Measurements from ENCODE around the gene CYP11A1. TPM values are rescaled to one million over a fixed set of nuclear protein-coding genes. Genes with fewer than 3 reads are reported as not detected.

The CYP11A1 gene
- total and polyA plus RNA-seq, 3 experiments from 2014 or later, result not detected

DNA sequence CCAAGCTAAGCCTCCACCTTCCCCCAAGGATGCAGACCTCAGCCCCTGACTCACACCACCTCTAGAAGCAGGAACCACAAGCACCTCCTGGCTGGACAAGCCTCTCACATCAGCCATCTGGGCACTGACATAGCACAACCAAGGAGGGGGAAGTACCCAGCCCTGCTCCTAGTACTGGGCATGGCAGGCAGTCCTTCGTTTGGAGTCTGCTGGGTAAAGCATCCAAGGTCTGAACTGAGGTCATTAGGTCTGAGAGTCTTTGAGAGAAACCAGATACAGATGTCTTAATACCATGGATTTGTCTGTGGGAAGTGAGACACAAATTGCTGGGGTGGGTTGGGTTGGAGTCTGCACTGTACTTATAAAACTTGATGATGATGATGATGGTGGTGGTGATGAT lies 69.6 kb downstream of the CYP11A1 start:
- POLR2A ChIA-PET, result interaction anchor here (0.6 kb wide), 1 partner anchor 22 kb away, joined by 3 read pairs; no protein-coding TSS in a partner anchor
- CTCF ChIA-PET, result interaction anchor here (0.7 to 1.0 kb wide), 2 partner anchors 9 to 11 kb away, joined by 3 read pairs; no protein-coding TSS in a partner anchor
- Mint-ChIP-seq H3K4me3 (no peak overlapping the region), H3K27ac (no peak overlapping the region), H3K36me3 (no peaks in the 10 kb centered on the region), H3K4me1 (no peaks in the 10 kb centered on the region), H3K9me3 (peaks cover 0 to 4% (median 0%) of the 10 kb centered on the region in 5 donors), H3K27me3 (peaks cover 27 to 54% of the 10 kb centered on the region in 2 donors)
- Histone ChIP-seq H3K9me3 (ENCODE audit: low read length) (no peaks in the 10 kb centered on the region), H3K4me3 (ENCODE audit: low read length) (no peak overlapping the region), H3K27ac (ENCODE audit: low read depth, low read length) (no peak overlapping the region), H3K36me3 (ENCODE audit: insufficient read depth, low read length) (no peaks in the 10 kb centered on the region), H3K27me3 (ENCODE audit: insufficient read depth, low read length, poor library complexity, severe bottlenecking) (peaks cover 7% of the 10 kb centered on the region), H3K4me1 (ENCODE audit: insufficient read depth, low read length) (no peaks in the 10 kb centered on the region)
- no peak for DNase-seq

GRCh38 chr15:74295800-74296199 lies 71.6 kb downstream of the CYP11A1 start:
- no peaks in the 10 kb centered on the region for H3K36me3 ChIP-seq (ENCODE audit: insufficient read depth, low read length)
- H3K4me3 ChIP-seq (ENCODE audit: low read length), result no peak overlapping the region
- no peak for DNase-seq
- H3K27me3 ChIP-seq (ENCODE audit: insufficient read depth, low read length, poor library complexity, severe bottlenecking), result no peaks in the 10 kb centered on the region
- POLR2A ChIA-PET, result no interaction called here
- no peaks in the 10 kb centered on the region for H3K9me3 ChIP-seq (ENCODE audit: low read length)
- no peaks in the 10 kb centered on the region for H3K4me1 Mint-ChIP-seq
- peaks cover 0 to 8% (median 0%) of the 10 kb centered on the region in 5 donors for H3K9me3 Mint-ChIP-seq
- CTCF ChIA-PET, result no interaction called here
- no peak overlapping the region for H3K27ac ChIP-seq (ENCODE audit: low read depth, low read length)
- no peaks in the 10 kb centered on the region for H3K4me1 ChIP-seq (ENCODE audit: insufficient read depth, low read length)
- H3K27me3 Mint-ChIP-seq, result peaks cover 23 to 51% of the 10 kb centered on the region in 2 donors
- no peak overlapping the region for H3K4me3 Mint-ChIP-seq
- H3K27ac Mint-ChIP-seq, result no peak overlapping the region
- no peaks in the 10 kb centered on the region for H3K36me3 Mint-ChIP-seq

GRCh38 chr15:74294010-74294409 lies 73.4 kb downstream of the CYP11A1 start:
- Mint-ChIP-seq H3K4me3 (no peak overlapping the region), H3K9me3 (peaks cover 0 to 8% (median 0%) of the 10 kb centered on the region in 5 donors), H3K36me3 (no peaks in the 10 kb centered on the region), H3K4me1 (no peaks in the 10 kb centered on the region), H3K27ac (no peak overlapping the region), H3K27me3 (peaks cover 24 to 53% of the 10 kb centered on the region in 2 donors)
- H3K9me3 ChIP-seq (ENCODE audit: low read length), result no peaks in the 10 kb centered on the region
- POLR2A ChIA-PET, result no interaction called here
- no peak overlapping the region for H3K4me3 ChIP-seq (ENCODE audit: low read length)
- H3K4me1 ChIP-seq (ENCODE audit: insufficient read depth, low read length), result no peaks in the 10 kb centered on the region
- no peaks in the 10 kb centered on the region for H3K36me3 ChIP-seq (ENCODE audit: insufficient read depth, low read length)
- no peak overlapping the region for H3K27ac ChIP-seq (ENCODE audit: low read depth, low read length)
- DNase-seq, result no peak
- CTCF ChIA-PET, result no interaction called here
- H3K27me3 ChIP-seq (ENCODE audit: insufficient read depth, low read length, poor library complexity, severe bottlenecking), result no peaks in the 10 kb centered on the region

DNA sequence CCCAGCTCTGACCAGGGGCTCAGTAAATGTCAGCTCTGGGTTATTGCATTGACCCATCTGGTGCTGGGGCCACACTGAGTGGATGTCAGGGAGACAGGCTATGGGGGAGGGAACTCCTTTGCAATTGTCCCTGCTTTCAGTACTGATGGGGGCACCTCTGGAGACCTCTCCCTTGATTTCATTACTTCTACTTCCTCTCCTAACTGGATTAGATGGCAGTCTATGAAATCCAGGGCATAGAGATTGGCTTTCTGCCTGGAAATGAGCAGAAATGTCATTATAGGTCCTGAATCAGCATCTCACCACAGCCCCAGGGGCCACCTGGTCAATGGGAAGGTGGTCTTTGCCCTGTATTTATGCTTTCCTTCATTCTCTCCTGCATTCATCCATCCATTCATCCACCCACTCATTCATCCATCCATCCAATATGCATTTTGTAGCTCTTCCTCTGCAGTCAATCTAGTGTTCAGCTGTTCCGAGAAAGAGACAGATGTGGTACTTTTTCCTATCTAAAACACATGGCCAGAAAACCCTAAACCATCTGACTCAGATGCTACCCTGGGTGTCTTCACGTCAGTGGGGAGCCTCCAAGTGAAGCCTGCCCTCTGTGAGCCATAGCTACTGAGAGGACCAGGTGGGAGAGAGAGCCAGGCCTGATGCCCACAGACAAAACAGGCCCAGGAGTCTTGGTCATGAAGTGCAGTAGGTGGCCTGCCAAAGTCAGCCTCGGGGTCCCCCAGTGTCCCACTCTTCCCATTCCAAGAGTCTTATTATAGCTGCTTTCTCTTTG lies 74.2 kb downstream of the CYP11A1 start:
- ChIA-PET CTCF (no interaction called here), POLR2A (no interaction called here)
- Histone ChIP-seq H3K9me3 (ENCODE audit: low read length) (no peaks in the 10 kb centered on the region), H3K27me3 (ENCODE audit: insufficient read depth, low read length, poor library complexity, severe bottlenecking) (no peaks in the 10 kb centered on the region), H3K36me3 (ENCODE audit: insufficient read depth, low read length) (no peaks in the 10 kb centered on the region), H3K4me1 (ENCODE audit: insufficient read depth, low read length) (no peaks in the 10 kb centered on the region), H3K4me3 (ENCODE audit: low read length) (no peak overlapping the region), H3K27ac (ENCODE audit: low read depth, low read length) (no peak overlapping the region)
- H3K27me3 Mint-ChIP-seq, result peaks cover 23 to 59% of the 10 kb centered on the region in 2 donors
- no peaks in the 10 kb centered on the region for H3K36me3 Mint-ChIP-seq
- H3K4me3 Mint-ChIP-seq, result no peak overlapping the region
- peaks cover 0 to 8% (median 0%) of the 10 kb centered on the region in 5 donors for H3K9me3 Mint-ChIP-seq
- H3K4me1 Mint-ChIP-seq, result no peaks in the 10 kb centered on the region
- no peak overlapping the region for H3K27ac Mint-ChIP-seq
- no peak for DNase-seq

GRCh38 chr15:74291101-74292071 lies 76.1 kb downstream of the CYP11A1 start:
- Histone ChIP-seq H3K36me3 (ENCODE audit: insufficient read depth, low read length) (no peaks in the 10 kb centered on the region), H3K27me3 (ENCODE audit: insufficient read depth, low read length, poor library complexity, severe bottlenecking) (no peaks in the 10 kb centered on the region), H3K4me3 (ENCODE audit: low read length) (no peak overlapping the region), H3K4me1 (ENCODE audit: insufficient read depth, low read length) (no peaks in the 10 kb centered on the region), H3K9me3 (ENCODE audit: low read length) (no peaks in the 10 kb centered on the region), H3K27ac (ENCODE audit: low read depth, low read length) (no peak overlapping the region)
- Mint-ChIP-seq H3K27ac (no peak overlapping the region), H3K9me3 (peaks cover 0 to 8% (median 0%) of the 10 kb centered on the region in 5 donors), H3K4me1 (no peaks in the 10 kb centered on the region), H3K4me3 (no peak overlapping the region), H3K36me3 (no peaks in the 10 kb centered on the region), H3K27me3 (peaks cover 24 to 67% of the 10 kb centered on the region in 2 donors)
- CTCF ChIA-PET, result no interaction called here
- peak; percentile 24 to 71 (median 55) for DNase-seq
- POLR2A ChIA-PET, result no interaction called here

DNA sequence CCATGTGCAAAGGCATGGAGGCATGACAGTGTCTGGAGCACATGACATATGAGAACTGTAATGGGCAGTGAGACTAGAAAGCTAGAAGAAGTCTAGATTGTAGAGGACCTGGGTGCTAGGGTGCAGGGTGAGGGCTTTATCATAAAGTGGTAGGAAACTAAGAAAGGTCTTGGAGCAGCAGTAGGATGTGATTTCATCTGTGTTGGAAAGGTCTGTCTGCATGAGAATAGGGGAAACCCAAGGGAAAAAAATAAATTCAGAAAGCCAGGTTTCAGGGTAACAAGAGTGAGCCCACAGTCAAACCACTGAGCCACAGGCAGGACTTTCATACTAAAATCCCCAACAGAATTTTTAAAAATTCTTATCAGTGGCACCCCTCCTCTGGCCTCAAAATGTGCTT lies 76.8 kb downstream of the CYP11A1 start:
- H3K27me3 ChIP-seq (ENCODE audit: insufficient read depth, low read length, poor library complexity, severe bottlenecking), result no peaks in the 10 kb centered on the region
- DNase-seq, result no peak
- no peak overlapping the region for H3K4me3 ChIP-seq (ENCODE audit: low read length)
- no peaks in the 10 kb centered on the region for H3K9me3 ChIP-seq (ENCODE audit: low read length)
- H3K27me3 Mint-ChIP-seq, result peaks cover 24 to 72% of the 10 kb centered on the region in 2 donors
- H3K9me3 Mint-ChIP-seq, result peaks cover 0 to 8% (median 0%) of the 10 kb centered on the region in 5 donors
- H3K36me3 Mint-ChIP-seq, result no peaks in the 10 kb centered on the region
- no peak overlapping the region for H3K27ac ChIP-seq (ENCODE audit: low read depth, low read length)
- H3K4me3 Mint-ChIP-seq, result peak overlapping the region in 1 of 7 donors; percentile 29
- H3K36me3 ChIP-seq (ENCODE audit: insufficient read depth, low read length), result no peaks in the 10 kb centered on the region
- POLR2A ChIA-PET, result no interaction called here
- no peak overlapping the region for H3K27ac Mint-ChIP-seq
- no peaks in the 10 kb centered on the region for H3K4me1 ChIP-seq (ENCODE audit: insufficient read depth, low read length)
- no peaks in the 10 kb centered on the region for H3K4me1 Mint-ChIP-seq
- CTCF ChIA-PET, result no interaction called here

DNA sequence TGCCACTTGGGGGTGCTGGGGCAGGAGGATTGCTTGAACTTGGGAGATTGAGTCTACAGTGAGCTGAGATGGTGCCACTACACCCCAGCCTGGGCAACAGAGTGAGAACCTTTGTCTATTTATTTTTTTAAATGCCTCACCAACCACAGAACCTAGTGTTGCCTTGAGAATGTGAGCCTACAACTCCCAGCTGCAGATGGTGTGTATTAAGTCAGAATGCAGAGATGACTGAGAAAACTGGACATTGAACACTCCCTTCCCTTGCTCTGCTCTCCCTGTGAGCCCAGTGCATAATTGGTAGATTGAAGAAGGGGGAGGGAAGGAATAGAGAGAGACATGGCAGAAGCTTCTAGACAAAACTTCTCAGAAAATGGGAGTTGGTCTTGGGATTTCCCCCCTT lies 77.8 kb downstream of the CYP11A1 start:
- Histone ChIP-seq H3K27me3 (ENCODE audit: insufficient read depth, low read length, poor library complexity, severe bottlenecking) (no peaks in the 10 kb centered on the region), H3K36me3 (ENCODE audit: insufficient read depth, low read length) (no peaks in the 10 kb centered on the region), H3K4me1 (ENCODE audit: insufficient read depth, low read length) (no peaks in the 10 kb centered on the region), H3K27ac (ENCODE audit: low read depth, low read length) (no peak overlapping the region), H3K9me3 (ENCODE audit: low read length) (no peaks in the 10 kb centered on the region), H3K4me3 (ENCODE audit: low read length) (no peak overlapping the region)
- ChIA-PET POLR2A (no interaction called here), CTCF (no interaction called here)
- Mint-ChIP-seq H3K36me3 (no peaks in the 10 kb centered on the region), H3K9me3 (peaks cover 0 to 8% (median 0%) of the 10 kb centered on the region in 5 donors), H3K4me3 (no peak overlapping the region), H3K4me1 (no peaks in the 10 kb centered on the region), H3K27me3 (peaks cover 26 to 70% of the 10 kb centered on the region in 2 donors), H3K27ac (no peak overlapping the region)
- DNase-seq, result no peak

Data from CD8-positive, alpha-beta memory T cell (primary cell).